DMS153 (cell line): ENCODE measurements around the gene OR10G7.
A peak's percentile ranks its signal among the peaks of the same experiment; 100 is the strongest.

Experiments used
- DNase-seq: peaks from one replicate; lab custom pipeline; 2025; lab: John Stamatoyannopoulos, UW

The OR10G7 gene

GRCh38 chr11:124041254-124041653 is at the start of gene OR10G7:
Gene OR10G7, minus strand, starts transcription at chr11:124041325. Its CDS starts 2,324 bp downstream, at chr11:124039001.
- DNase-seq, result no peak

- peak; percentile 11 for DNase-seq
Measured at GRCh38 chr11:124085997-124086846, 45.1 kb upstream of the OR10G7 start.

GRCh38 chr11:124085583-124085982 is 44.5 kb upstream of the OR10G7 start:
- DNase-seq, result no peak

GRCh38 chr11:124082371-124082770 is 41.2 kb upstream of the OR10G7 start:
- no peak for DNase-seq

GRCh38 chr11:124081483-124081882 is 40.4 kb upstream of the OR10G7 start:
- DNase-seq, result no peak

GRCh38 chr11:124080327-124081001 is 39.3 kb upstream of the OR10G7 start:
- no peak for DNase-seq

GRCh38 chr11:124079631-124080326 is 38.7 kb upstream of the OR10G7 start:
- DNase-seq, result no peak

- DNase-seq, result no peak
Measured at GRCh38 chr11:124078591-124078990, 37.5 kb upstream of the OR10G7 start.

- no peak for DNase-seq
Measured at GRCh38 chr11:124077266-124077665, 36.1 kb upstream of the OR10G7 start.

GRCh38 chr11:124075841-124076651 is 34.9 kb upstream of the OR10G7 start:
- no peak for DNase-seq

GRCh38 chr11:124075492-124075840 is 34.3 kb upstream of the OR10G7 start:
- no peak for DNase-seq

GRCh38 chr11:124074554-124074953 is 33.4 kb upstream of the OR10G7 start:
- no peak for DNase-seq

- no peak for DNase-seq
Measured at GRCh38 chr11:124072147-124072546, 31.0 kb upstream of the OR10G7 start.

GRCh38 chr11:124071623-124071948 is 30.5 kb upstream of the OR10G7 start:
- DNase-seq, result no peak

- DNase-seq, result peak; percentile 37
Measured at GRCh38 chr11:124070915-124071622, 29.9 kb upstream of the OR10G7 start.

GRCh38 chr11:124069429-124070401 is 28.6 kb upstream of the OR10G7 start:
- peak; percentile 4 for DNase-seq

- DNase-seq, result no peak
Measured at GRCh38 chr11:124068601-124069110, 27.5 kb upstream of the OR10G7 start.

- DNase-seq, result no peak
Measured at GRCh38 chr11:124052966-124053365, 11.8 kb upstream of the OR10G7 start.

- DNase-seq, result no peak
Measured at GRCh38 chr11:124050748-124051147, 9.6 kb upstream of the OR10G7 start.

- DNase-seq, result no peak
Measured at GRCh38 chr11:124043420-124043819, 2.3 kb upstream of the OR10G7 start.
